22Rv1 (cell line): ENCODE measurements around the gene ZBTB39.
"Not testable (repeated sequence)": the region's sequence is repeated elsewhere in the genome, so short reads cannot be mapped to it uniquely, and the experiment has no call there.

Source experiments
- H3K27ac ChIP-seq: fragments of 450-650 bp; 2 replicates; pipeline ENCODE4 v1.5.1; 2017
- ZFX ChIP-seq: fragments of 450-650 bp; IDR thresholded peaks from 2 replicates; pipeline ENCODE4 v1.6.1; 2017; ENCODE audit warnings: antibody characterized with exemption, borderline replicate concordance
- TF ChIP-seq, protein P1 (sequence below): fragments of 450-650 bp; IDR thresholded peaks from 2 replicates; pipeline ENCODE4 v1.5.1; 2017; ENCODE audit warnings: mild to moderate bottlenecking

ZBTB39 gene

DNA sequence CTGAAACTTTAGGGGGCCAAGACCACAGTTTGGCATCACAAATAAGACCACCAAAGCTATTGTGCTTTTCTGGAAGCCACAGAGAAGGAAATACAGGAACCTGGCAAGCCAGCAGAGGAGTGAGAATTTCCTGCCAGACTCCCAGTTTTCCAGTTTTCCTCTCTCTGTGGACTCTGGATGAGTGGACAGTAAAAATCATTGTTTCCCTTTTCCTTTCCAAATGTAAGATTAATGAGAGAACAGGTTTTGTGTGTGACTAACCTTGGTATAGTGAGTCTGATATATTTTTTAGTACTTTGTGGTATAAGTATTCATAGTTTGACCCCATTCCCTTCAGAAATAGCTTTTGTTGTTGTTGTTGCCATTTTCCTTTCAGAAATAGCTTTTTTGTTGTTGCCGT lies 12.6 kb upstream of the ZBTB39 start:
- H3K27ac ChIP-seq, result no peak overlapping the region
- TF ChIP-seq, protein P1, sequence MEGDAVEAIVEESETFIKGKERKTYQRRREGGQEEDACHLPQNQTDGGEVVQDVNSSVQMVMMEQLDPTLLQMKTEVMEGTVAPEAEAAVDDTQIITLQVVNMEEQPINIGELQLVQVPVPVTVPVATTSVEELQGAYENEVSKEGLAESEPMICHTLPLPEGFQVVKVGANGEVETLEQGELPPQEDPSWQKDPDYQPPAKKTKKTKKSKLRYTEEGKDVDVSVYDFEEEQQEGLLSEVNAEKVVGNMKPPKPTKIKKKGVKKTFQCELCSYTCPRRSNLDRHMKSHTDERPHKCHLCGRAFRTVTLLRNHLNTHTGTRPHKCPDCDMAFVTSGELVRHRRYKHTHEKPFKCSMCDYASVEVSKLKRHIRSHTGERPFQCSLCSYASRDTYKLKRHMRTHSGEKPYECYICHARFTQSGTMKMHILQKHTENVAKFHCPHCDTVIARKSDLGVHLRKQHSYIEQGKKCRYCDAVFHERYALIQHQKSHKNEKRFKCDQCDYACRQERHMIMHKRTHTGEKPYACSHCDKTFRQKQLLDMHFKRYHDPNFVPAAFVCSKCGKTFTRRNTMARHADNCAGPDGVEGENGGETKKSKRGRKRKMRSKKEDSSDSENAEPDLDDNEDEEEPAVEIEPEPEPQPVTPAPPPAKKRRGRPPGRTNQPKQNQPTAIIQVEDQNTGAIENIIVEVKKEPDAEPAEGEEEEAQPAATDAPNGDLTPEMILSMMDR, result no peak
- no peak for TF ChIP-seq ZFX

DNA sequence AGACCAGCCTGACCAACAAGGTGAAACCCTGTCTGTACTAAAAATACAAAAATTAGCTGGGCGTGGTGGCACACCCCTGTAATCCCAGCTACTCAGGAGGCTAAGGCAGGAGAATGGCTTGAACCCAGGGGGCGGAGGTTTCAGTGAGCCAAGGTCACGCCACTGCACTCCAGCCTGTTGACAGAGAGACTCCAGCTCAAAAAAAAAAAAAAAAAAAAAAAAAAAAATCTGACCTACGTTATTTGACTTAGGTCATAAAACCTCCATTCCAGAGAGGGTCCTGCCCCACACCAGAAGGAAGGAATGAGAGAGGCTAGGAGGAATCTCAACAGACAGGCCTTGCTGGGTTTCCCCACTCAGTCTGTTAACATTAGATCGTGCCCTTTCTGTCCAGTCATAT lies 12.0 kb upstream of the ZBTB39 start:
- not testable (repeated sequence) for H3K27ac ChIP-seq

DNA sequence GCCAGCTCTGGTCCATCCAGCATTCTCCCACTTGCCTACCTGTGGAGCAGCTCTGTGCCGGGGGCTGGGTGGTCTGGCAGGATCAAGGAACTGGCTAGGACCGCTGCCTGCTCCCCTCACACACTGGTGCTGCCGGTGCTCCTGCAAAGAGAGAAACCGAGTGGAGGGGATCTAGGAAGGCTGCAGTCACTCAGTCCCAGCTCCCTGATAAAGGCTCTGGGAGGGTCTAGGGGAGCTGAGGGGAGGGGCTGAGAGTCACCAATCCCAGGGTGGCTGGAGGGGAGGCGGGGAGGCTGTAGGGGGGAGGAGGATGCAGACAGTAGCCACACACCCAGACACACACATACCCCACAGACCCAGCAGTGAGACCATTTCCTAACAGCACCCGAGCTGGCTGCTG lies 10.0 kb upstream of the ZBTB39 start, which contains the start of gene TAC3:
Gene TAC3, minus strand, starts transcription at position 182 of the 400 bp plus-strand sequence. CDS start 732 bp downstream, outside the sequence.
- TF ChIP-seq ZFX, result no peak
- TF ChIP-seq, protein P1, result no peak
- no peak within 1 kb of the TSS for H3K27ac ChIP-seq

DNA sequence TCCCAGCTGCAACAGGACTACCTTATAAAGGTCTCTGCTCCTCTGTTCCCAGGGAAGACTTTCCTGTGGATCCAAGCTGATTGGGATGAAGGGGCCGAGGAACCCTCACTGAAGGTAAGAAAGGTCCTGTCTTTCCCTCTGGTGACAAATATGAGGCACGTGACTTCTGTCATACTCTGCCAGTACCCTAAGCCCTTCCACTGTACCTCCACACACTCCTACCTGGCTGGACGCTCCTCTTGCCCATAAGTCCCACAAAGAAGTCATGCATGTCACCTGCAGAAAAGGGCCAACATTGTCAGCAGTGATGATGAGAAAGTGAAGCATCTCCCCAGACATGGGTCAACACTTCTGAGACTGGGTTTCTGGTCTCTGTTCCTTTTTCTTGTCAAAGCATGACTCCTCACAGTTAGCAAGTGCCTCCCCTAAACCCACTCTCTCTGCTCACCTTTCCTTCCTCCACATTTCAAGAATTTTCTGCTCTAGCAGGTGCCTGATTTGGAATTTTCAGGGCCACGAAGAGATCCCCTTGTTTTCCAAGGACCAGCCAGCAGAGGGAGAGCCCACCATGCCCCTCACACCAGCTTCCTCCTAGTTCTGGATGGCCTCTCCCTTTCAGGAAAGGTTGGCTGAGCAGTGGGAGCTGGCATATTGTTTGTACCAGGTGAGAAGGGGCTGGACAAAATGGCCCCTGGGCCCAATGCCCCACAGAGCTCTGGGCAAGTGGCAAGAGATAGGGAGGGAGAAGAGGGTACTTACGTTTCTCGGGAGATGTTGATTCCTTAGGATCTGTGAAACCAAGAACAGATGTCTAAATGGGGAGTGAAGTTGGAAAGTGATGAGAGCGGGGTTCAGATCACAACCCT lies 6.5 kb upstream of the ZBTB39 start:
- no peak overlapping the region for H3K27ac ChIP-seq
- TF ChIP-seq, protein P1, result no peak
- no peak for TF ChIP-seq ZFX

DNA sequence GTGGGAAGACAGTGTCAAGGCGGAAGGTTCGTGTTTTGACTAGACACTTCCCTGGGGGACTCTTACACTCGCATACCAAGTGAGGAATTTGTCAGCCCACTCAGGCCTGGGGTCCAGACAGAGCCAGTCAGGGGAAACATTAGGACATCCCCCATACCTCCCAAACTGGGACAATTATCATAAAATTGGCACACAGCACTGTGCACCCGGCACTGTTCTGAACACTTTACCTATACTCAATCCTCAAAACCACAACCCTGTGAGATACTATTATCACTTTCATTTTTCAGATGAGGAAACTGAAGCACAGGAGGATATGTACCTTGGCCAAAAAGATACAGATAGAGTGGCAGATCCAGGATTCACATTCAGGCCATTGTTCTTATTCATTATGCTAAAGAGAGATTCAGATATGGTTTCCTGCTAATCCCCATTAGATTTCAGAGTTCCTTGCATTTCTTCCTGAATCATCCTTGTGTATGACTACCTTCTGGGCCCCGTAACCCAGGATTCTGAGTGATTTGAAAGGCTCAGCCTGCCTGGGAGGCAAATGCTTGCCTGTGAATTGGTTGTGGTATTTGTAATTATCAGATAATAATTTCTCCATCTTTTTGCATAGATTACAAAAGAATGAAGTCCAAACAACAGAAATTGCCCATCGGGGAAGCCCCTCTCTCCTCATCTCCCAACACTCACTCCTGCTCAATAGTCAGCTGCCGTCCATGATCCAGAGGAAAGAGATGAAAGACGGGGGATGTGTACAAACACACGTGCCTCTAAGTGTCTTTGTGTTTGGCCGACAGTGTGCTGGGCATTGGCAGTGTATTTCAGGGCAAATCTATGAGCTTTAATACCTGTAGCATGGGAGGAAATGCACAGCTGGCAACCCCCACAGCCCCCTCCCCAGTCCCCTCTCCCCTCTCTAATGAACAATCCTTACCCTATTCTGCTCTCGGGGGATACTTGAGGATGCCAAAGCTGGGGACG lies 5.4 kb upstream of the ZBTB39 start:
- TF ChIP-seq, protein P1, result no peak
- no peak for TF ChIP-seq ZFX
- no peak overlapping the region for H3K27ac ChIP-seq

DNA sequence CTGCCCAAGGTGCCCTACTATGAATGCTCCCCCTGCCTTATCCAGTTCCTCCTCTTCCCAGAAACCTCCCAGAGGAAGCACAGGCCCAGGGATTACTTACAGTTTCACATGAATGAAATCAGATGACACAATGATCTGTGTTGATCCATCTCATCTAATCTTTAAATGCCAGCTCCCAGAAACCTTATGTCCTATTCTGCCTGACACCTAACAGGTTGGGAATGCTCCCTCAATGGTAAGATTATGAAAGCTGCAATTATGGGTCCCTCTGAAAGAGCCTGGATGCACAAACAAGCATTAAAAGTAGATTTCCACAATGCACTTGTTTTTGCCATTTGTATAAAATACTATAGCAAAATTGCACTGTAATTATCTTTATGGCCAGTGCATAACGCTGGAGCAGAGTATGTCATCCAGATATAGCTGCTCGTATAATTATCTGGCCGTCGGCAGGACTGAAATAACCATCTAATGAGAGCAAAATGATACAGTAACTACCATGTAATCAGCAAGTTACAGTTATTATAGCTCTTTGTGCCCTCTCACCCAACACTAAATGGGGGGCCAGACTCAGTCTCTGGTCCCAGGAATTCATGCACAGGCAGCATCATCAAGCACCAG lies 4.4 kb upstream of the ZBTB39 start:
- no peak overlapping the region for H3K27ac ChIP-seq
- TF ChIP-seq ZFX, result no peak
- TF ChIP-seq, protein P1, result no peak

DNA sequence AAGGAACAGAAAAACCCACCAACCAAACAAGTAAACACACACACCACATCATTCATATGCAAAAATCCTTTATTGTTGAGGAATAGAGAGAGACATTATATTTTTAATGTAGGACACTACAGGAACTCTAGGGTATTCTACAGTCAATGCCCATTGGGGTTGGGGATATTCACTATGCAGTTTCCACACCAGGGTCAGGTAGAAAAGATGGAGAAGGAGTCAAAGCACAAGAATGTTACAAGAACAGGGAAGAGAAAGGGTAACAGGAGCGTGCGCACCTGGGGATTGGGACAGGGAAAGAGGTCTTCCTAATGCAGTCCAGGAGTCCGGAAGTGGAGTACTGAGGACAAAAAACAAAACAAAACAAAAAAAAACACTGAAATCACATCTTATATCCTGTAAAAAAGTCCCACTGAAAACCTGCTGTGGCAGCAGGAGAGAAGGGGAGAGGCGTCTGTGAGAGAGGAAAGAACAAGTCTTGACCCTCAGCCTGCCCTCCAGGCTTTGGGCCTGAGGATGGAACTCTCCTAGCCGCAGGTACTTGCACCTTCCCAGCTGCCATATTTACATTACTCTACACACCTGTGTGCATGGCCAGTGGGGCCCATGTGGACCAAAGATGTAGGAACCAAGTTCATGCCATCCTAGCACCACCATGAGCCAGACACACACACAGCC lies 3.7 kb upstream of the ZBTB39 start:
- H3K27ac ChIP-seq, result no peak overlapping the region
- TF ChIP-seq, protein P1, result no peak
- no peak for TF ChIP-seq ZFX
